Medulla oblongata (tissue), 1 donor: ENCODE results near the gene ASIC2.
"Not testable (repeated sequence)": the region's sequence is repeated elsewhere in the genome, so short reads cannot be mapped to it uniquely, and the experiment has no call there.

Experiments used
- DNase-seq: peaks from one replicate; pipeline ENCODE4 v3.0.0-alpha.2; 2015; ENCODE audit errors: extremely low spot score

ASIC2 gene

DNA sequence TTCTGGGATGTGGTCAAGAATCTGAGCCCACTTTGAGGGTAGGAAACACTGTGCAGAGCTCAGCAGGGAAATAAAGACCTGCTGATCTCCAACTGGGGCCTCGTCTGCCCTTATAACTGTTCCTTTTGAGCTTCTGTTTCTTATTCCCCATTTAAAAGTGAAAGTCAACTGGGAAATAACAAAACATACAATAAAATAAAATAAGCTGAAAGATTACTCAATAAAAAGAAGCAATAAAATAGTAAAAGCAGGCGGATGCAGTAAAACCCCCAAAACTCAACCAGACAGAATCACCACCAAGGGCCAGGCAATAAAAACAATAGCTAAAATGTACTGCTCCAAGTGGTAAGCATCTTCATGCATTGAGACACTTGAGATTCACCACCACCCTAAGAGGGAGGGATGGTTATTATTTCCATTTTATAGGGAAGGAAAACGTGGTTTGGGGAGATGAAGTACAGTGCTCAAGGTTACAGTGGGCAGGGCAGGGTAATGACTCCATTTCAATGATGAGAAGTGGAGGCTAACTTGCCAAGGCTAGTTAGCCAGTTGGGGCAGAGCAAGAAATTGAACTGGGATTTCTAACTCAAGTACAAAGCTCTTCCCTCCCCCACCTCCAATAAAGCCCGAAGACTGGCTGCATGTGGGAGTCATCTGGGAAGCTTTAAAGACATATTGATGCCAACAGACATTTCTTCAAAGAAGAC, 307.9 kb downstream of the ASIC2 start:
- DNase-seq: no peak

DNA sequence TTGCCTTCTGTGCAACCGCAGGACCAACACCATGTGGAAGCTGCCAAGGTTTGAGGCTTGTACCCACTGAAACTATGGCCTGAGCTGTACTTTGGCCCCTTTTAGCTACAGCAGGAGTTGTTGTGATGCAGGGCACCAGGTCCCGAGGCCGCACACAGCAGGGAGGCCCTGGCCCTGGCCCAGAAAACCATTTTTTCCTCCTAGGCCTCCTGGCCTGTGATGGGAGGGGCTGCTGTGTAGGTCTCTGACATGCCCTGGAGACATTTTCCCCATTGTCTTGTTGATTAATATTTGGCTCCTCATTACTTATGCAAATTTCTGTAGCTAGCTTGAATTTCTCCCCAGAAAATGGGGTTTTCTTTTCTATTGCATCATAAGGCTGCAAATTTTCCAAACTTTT, 311.5 kb downstream of the ASIC2 start:
- not testable (repeated sequence) for DNase-seq

DNA sequence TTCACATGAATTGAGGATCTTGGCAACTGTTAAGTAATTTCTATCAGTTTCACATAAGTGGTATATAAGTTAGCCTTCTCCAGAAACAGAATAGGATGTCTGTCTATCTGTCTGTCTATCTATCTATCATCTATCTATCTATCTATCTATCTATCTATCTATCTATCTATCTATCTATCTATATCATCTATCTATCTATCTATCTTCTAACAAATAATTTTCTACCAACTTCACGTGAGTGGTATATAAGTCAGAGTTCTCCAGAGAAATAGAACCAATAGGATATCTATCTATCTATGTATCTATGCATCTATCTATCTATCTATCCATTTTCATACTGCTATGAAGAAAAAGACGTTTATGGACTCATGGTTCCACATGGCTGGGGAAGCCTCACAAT, 312.9 kb downstream of the ASIC2 start:
- no peak for DNase-seq

DNA sequence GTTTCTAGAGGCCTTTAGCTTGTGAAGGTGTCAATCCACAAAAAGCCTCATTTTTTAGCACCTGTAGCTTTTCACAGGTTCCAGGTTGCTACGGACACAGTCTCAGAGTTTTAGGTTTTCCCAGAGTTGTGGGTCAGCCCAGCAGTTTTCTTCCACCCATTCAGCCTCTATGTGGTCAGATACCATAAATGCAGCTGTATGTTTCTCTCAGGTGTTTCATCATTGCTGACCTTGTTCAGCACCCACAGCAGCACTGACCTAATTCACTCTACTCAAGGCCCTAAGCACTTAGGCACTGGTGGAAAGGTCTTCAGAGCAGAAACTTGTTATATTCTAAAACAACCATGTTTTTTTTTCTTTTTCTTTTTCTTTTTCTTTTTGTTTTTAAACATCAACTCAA, 316.5 kb downstream of the ASIC2 start:
- DNase-seq: no peak

DNA sequence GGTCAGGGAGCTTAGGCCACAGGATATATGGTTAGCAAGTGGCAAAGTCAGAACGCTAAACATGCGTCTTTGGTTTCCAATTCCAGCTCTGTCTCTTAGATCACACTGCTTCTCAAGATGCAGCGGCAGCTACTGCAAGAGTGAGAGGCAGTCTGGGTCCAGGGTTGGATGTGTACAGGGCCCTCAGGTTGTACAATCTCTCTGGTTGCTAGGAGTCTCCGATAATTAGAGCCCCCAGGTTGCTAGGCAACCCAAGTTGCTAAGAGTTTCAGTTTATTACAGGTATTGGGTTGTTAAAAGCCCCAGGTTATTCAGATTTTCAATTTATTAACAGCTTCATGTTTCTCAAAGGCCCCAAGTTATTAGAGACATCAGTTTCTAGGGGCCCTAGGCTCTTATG, 317.0 kb downstream of the ASIC2 start:
- no peak for DNase-seq

DNA sequence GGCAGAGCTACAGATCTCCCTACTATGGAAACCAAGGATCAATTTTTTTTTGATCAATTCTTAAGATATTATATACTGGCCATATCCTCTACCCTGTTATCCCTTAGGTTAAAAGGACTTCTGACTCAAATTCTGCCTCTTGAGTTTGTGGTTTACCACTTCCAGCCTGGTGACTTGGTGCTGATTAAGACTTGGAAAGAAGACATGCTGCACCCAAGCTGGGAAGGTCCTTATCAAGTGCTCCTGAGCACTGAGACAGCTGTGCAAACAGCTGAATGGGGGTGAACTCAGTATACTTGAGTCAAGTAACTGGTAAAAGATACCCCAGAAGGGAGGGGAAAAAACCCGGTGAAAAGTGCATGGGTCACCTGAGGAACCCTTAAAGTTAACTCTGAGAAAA, 321.9 kb downstream of the ASIC2 start:
- DNase-seq: no peak

DNA sequence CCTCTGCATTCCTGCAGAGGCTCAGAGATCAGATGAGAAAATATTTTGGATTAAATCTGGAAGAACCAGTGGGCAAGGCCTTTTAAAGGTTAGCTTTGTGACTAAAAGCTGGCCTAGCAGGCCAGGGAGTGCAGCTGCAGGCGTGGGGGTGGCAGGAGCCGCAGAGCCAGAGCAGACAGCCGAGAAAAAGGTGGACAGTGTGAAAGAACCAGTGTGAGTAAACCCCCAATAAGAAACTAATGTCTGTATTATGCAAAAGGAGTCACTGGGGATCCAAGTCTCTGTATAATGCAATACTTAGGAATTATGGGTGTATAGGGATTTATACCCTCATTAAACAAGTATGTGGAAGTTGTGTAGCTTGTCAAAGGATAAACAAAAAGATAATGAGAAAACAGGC, 322.8 kb downstream of the ASIC2 start:
- no peak for DNase-seq

DNA sequence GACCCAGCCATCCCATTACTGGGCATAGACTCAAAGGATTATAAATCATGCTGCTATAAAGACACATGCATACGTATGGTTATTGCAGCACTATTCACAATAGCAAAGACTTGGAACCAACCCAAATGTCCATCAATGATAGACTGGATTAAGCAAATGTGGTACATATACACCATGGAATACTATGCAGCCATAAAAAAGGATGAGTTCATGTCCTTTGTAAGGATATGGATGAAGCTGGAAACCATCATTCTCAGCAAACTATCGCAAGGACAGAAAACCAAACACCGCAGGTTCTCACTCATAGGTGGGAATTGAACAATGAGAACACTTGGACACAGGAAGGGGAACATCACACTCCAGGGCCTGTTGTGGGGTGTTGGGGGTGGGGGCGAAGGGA, 323.9 kb downstream of the ASIC2 start:
- DNase-seq: not testable (repeated sequence)

DNA sequence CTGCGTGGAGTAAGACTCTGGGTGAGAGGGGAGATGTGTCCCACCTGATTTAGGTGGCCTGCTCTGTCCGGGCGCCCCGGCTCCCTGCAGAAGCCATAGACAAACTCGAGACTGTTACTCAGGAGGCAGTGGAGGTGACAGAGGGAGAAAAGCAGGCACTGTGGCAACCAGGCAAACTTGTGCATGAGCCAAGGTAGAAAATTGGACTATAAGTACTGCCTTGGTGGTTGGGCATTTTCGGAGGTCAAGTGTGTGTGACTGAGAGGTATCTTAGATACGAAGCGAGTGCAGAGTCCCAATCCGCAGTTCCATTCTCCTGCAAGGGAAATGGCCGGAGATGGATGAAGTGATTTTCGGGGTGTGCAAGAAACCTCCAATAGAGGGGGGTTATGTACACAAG, 328.6 kb downstream of the ASIC2 start:
- DNase-seq: no peak
